ENCODE results near the gene CSRP2. TPM values are rescaled to one million over a fixed set of nuclear protein-coding genes. Genes with fewer than 3 reads are reported as not detected.

The CSRP2 gene
- total and polyA plus RNA-seq, 2 of the 8 experiments (the other 6 are each of a cell fraction or from before 2014, with no cell fraction given), result 149 to 227 TPM

GRCh38 chr12:76866726-76867125 is 12.1 kb downstream of the CSRP2 start:
- Histone ChIP-seq H3K36me3 (ENCODE audit: control insufficient read depth in 2 of 4, insufficient read depth in 4 of 4, low read length in 3 of 4) (peaks cover 3 to 16% (median 10%) of the 10 kb centered on the region in 4 experiments; a peak in 7 of 8 replicates), H3K23ac (ENCODE audit: insufficient read length) (no peak overlapping the region), H2BK120ac (replicated peaks; ENCODE audit: low read depth, low read length) (no peak overlapping the region), H4K91ac (replicated peaks; ENCODE audit: insufficient read length, low read length) (no peak overlapping the region), H2BK15ac (ENCODE audit: low read length) (no peak overlapping the region), H2BK20ac (ENCODE audit: low read length) (no peak overlapping the region), H3K4me2 (ENCODE audit: insufficient read depth in 1 of 2, low read depth in 2 of 2, low read length in 2 of 2) (no peak overlapping the region), H3K79me1 (ENCODE audit: low read depth, low read length) (peaks cover 6% of the 10 kb centered on the region; the same call in 1 of the 2 replicates), H3K4me1 (replicated peaks in 1 of 4; ENCODE audit: control insufficient read depth in 3 of 4, insufficient read depth in 4 of 4, low read length in 3 of 4) (peaks cover 0 to 7% (median 3%) of the 10 kb centered on the region in 4 experiments; a peak in 4 of 7 replicates), H2BK12ac (ENCODE audit: low read depth, low read length) (no peak overlapping the region), H3K23me2 (ENCODE audit: low read depth, low read length) (no peaks in the 10 kb centered on the region), H3K56ac (replicated peaks; ENCODE audit: insufficient read length, low read depth, low read length) (no peak overlapping the region), H3K14ac (ENCODE audit: insufficient read length) (no peak overlapping the region), H4K8ac (ENCODE audit: extremely low read depth, insufficient read depth, low read length) (no peak overlapping the region), H3K9ac (replicated peaks in 1 of 4; ENCODE audit: extremely low read depth in 1 of 4, low read depth in 3 of 4, low read length in 3 of 4) (no peak overlapping the region), H3K27me3 (replicated peaks in 1 of 4; ENCODE audit: control insufficient read depth in 3 of 4, extremely low read depth in 1 of 4, insufficient read depth in 3 of 4, low read length in 3 of 4) (no peaks in the 10 kb centered on the region), H2BK5ac (ENCODE audit: low read depth, low read length) (no peak overlapping the region), H4K5ac (ENCODE audit: insufficient read length, low read depth, low read length) (no peak overlapping the region), H4K20me1 (replicated peaks in 1 of 2; ENCODE audit: control insufficient read depth in 1 of 2, insufficient read depth in 2 of 2, low read length in 2 of 2) (no peaks in the 10 kb centered on the region), H3K27ac (ENCODE audit: low read depth, low read length) (no peak overlapping the region), H3K9me3 (ENCODE audit: insufficient read depth in 2 of 2, low read depth in 1 of 2, low read length in 1 of 2) (no peaks in the 10 kb centered on the region), H3K79me2 (ENCODE audit: control insufficient read depth in 1 of 2, insufficient read depth in 2 of 2, low read length in 2 of 2) (peaks cover 0 to 58% of the 10 kb centered on the region in 2 experiments; a peak in 3 of 4 replicates), H3K4ac (replicated peaks; ENCODE audit: insufficient read length, low read depth, low read length) (no peak overlapping the region), H2AFZ (ENCODE audit: low read length) (no peak overlapping the region), H3K4me3 (ENCODE audit: extremely low read depth in 1 of 4, insufficient read depth in 2 of 4, low read depth in 3 of 4, low read length in 4 of 4) (no peak overlapping the region), H3K18ac (ENCODE audit: extremely low read depth, low read length) (no peak overlapping the region), H2AK5ac (ENCODE audit: low read depth, low read length) (no peak overlapping the region)
- 92% methylated on average over 8 of the region's 8 CpGs; no CpG with 5 or more reads in 1 of the 2 experiments for WGBS, 2 experiments (ENCODE audit: extremely low coverage in 1 of 2, insufficient coverage in 1 of 2, insufficient read length in 1 of 2, insufficient replicate concordance in 2 of 2, low coverage in 1 of 2, low lambda C conversion rate in 2 of 2, missing lambda C conversion rate in 1 of 2)
- POLR2A ChIA-PET (ENCODE audit: partially characterized antibody), result interaction anchor here (1.1 to 3.9 kb wide), 5 partner anchors 9 to 55 kb away, joined by 3 to 19 read pairs (median 4); partner anchors contain the start of gene CSRP2
- CTCF ChIA-PET (ENCODE audit: partially characterized antibody), result interaction anchor here (0.7 to 1.4 kb wide), 8 partner anchors 16 to 241 kb away, joined by 3 to 8 read pairs (median 3); no protein-coding TSS in a partner anchor
- no peak for FAIRE-seq
- no peak for DNase-seq (ENCODE audit: low read depth in 1 of 2, low spot score in 2 of 2)
- no peak for TF ChIP-seq CHD2 (IDR thresholded peaks at IDR 0.05; ENCODE audit: low read length)
- no peak for TF ChIP-seq GABPA (IDR thresholded peaks at IDR 0.05; ENCODE audit: borderline replicate concordance, insufficient read depth, low read length)
- TF ChIP-seq CHD1 (IDR thresholded peaks at IDR 0.05; ENCODE audit: low read depth, low read length), result no peak
- TF ChIP-seq CBX8 (IDR thresholded peaks at IDR 0.05; ENCODE audit: borderline replicate concordance, low read depth, low read length), result no peak
- no peak for TF ChIP-seq SAP30 (IDR thresholded peaks at IDR 0.05; ENCODE audit: insufficient read depth, insufficient replicate concordance, low read length)
- TF ChIP-seq POLR2AphosphoS5 (IDR thresholded peaks at IDR 0.05; ENCODE audit: low read depth, low read length), result no peak
- TF ChIP-seq KDM4A (IDR thresholded peaks at IDR 0.05; ENCODE audit: low read depth, low read length, severe bottlenecking), result no peak
- no peak for TF ChIP-seq MAX (IDR thresholded peaks at IDR 0.05)
- no peak for TF ChIP-seq SIRT6 (IDR thresholded peaks at IDR 0.05; ENCODE audit: low read length)
- TF ChIP-seq HDAC2 (IDR thresholded peaks at IDR 0.05; ENCODE audit: borderline replicate concordance in 1 of 2, low read depth in 2 of 2, low read length in 2 of 2), result no peak
- no peak for TF ChIP-seq EP300 (IDR thresholded peaks at IDR 0.05; ENCODE audit: borderline replicate concordance in 1 of 2, low read depth in 2 of 2, low read length in 2 of 2)
- no peak for TF ChIP-seq E2F6 (IDR thresholded peaks at IDR 0.05)

Data from H1 (cell line).